GM10847 (cell line): Measurements from ENCODE around the gene CNBD2.

ENCODE experiments used
- POLR2A ChIP-seq: IDR thresholded peaks from 2 replicates; pipeline ENCODE4 v1.6.1; 2011; ENCODE audit not compliant: insufficient read length; ENCODE audit errors: extremely low read depth

The CNBD2 gene

DNA sequence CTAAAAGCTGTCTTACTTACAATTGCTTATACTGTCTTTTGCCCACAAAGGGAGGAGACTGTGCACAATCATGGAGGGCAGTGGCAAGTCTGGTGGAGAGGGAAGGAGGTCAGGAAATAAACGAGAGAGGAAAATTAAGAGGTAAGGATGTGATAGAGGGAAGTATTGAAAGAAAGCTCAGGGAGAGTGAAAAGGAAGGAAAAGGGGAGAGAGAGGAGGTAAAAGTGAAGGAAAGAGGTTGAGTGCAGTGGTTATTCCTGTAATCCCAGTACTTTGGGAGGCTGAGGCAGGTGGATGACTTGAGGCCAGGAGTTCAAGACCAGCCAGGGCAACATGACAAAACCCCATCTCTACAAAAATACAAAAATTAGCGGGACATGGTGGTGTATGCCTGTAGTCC, 103.5 kb downstream of the CNBD2 start:
- TF ChIP-seq POLR2A = no peak

GRCh38 chr20:36074983-36075382, 106.6 kb downstream of the CNBD2 start:
- no peak for TF ChIP-seq POLR2A

DNA sequence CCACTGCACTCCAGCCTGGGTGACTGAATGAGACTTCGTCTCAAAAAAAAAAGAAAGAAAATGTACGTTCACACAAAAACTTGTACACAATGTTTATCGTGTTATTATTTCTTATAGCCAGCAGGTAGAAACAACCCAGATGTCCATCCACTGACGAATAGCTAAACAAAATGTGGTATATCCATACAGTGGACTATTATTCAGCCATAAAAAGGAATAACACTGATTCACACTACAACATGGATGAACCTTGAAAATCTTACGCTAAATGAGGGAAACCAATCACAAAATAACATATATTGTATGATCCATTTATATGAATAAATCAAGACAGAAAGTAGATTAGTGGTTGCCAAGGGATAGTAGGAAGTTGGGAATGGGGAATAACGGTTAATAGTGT, 111.1 kb downstream of the CNBD2 start:
- TF ChIP-seq POLR2A = no peak
